ENCODE measurements around the gene PTPRM. TPM values are rescaled to one million over a fixed set of nuclear protein-coding genes. Genes with fewer than 3 reads are reported as not detected.

PTPRM gene
- total and polyA plus RNA-seq, 2 of the 8 experiments (the other 6 are each of a cell fraction or from before 2014, with no cell fraction given) = 4.1 to 7.0 TPM

DNA sequence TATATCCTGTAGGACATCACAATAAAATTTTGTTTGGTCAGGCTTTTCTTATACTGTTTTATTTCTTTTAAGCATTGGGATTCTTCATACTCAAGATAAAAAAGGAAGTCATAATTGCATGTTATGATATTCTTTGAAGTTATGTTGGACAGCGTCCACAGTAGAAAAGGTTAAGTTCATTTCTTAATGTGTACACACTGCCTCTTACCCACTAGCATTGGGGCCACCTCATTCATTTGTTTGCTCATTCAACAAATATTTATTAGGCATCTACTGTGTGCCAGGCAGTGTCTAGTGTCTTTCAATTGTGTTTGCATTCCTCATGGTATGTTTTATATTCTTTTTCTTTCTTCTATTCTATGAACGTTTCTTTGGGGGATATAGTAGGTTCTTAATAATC, 70.2 kb downstream of the PTPRM start (continued):
- TF ChIP-seq CHD7 (IDR thresholded peaks at IDR 0.05; ENCODE audit: insufficient replicate concordance, low read length) = no peak
- no peak for TF ChIP-seq SP2 (IDR thresholded peaks at IDR 0.05; ENCODE audit: low read length)
- TF ChIP-seq CHD1 (IDR thresholded peaks at IDR 0.05; ENCODE audit: low read depth, low read length) = no peak
- no peak for TF ChIP-seq POLR2A (IDR thresholded peaks at IDR 0.05; ENCODE audit: control extremely low read depth in 1 of 2, low read depth in 2 of 2, low read length in 2 of 2)
- TF ChIP-seq GTF2F1 (IDR thresholded peaks at IDR 0.05; ENCODE audit: borderline replicate concordance, low read depth, low read length) = no peak
- TF ChIP-seq, protein P1, sequence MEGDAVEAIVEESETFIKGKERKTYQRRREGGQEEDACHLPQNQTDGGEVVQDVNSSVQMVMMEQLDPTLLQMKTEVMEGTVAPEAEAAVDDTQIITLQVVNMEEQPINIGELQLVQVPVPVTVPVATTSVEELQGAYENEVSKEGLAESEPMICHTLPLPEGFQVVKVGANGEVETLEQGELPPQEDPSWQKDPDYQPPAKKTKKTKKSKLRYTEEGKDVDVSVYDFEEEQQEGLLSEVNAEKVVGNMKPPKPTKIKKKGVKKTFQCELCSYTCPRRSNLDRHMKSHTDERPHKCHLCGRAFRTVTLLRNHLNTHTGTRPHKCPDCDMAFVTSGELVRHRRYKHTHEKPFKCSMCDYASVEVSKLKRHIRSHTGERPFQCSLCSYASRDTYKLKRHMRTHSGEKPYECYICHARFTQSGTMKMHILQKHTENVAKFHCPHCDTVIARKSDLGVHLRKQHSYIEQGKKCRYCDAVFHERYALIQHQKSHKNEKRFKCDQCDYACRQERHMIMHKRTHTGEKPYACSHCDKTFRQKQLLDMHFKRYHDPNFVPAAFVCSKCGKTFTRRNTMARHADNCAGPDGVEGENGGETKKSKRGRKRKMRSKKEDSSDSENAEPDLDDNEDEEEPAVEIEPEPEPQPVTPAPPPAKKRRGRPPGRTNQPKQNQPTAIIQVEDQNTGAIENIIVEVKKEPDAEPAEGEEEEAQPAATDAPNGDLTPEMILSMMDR (IDR thresholded peaks at IDR 0.05; ENCODE audit: control extremely low read depth in 1 of 3, insufficient read depth in 1 of 3, low read depth in 1 of 3, low read length in 3 of 3) = no peak
- no peak for TF ChIP-seq ATF3 (IDR thresholded peaks at IDR 0.05; ENCODE audit: insufficient read depth, low read depth, low read length)
